Right hindlimb (tissue), 1 donor: ENCODE results near the gene ATP6V0E1.

Experiments used
- DNase-seq: peaks from one replicate; pipeline ENCODE4 v3.0.0-alpha.2; 2018

The ATP6V0E1 gene

DNA sequence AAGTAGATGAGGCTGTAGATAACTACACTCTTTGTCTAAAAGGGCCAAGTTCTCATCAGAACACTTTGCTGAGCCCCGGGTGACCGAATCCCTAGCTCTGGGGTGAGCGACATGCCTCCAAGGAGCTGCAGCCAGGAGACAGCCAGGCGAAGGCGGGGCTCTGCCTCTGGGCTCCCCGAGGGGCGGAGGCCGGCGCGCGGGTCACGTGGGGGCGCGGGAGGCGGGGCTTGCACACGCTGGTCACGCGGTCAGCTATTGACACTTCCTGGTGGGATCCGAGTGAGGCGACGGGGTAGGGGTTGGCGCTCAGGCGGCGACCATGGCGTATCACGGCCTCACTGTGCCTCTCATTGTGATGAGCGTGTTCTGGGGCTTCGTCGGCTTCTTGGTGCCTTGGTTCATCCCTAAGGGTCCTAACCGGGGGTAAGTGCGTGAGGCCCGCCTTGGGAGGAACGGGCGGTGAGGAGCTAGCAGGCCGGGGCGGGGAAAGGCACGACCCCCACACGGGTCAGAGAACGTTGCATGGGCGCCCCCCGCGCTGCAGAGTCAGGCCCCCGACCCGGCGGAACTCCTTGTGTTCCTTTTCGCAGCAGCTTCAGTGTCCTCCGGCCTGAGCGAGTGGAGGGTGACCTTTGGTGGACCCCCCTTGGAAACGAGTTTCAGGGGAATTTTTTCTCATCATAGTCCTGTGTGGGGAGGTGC lies at the start of gene ATP6V0E1:
ATP6V0E1 (plus strand) TSS at position 230 of the 702 bp plus-strand sequence; CDS start at position 320, 90 bp downstream.
- peak; percentile 97 for DNase-seq

DNA sequence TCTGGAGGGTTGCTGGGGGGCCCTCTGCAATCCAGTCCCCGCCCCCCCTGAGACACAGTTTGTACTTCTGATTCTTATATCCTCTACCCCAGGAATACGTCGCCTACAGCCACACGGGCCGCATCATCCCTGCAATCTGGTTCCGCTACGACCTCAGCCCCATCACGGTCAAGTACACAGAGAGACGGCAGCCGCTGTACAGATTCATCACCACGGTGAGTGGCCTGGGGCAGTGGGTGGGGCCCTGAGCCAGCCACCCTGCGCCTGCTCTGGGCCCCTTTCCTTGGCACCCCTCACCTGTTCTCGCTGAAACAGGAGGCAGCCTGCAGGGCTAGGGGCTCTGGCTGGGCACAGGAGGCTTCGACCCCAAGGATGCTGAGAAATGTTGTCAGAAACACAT lies 48.5 kb upstream of the ATP6V0E1 start:
- no peak for DNase-seq

DNA sequence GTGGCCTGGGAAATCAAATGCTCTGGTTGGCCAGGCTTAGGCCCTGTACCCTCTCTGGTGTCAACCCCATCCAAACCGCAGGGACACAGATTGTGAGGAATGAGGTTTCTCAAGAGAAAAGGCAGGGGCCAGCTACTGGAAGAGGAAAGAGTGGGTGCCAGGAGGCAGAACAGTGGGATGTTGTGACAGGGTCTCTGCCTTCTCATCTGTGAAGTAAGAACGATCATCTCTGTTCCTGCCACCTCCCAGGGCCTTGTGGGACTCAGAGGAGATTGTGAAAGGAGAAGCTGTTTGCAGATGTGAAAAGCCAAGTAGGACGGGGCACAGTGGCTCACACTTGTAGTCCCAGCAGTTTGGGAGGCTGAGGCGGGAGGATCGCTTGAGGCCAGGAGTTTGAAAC lies 47.2 kb upstream of the ATP6V0E1 start:
- no peak for DNase-seq

DNA sequence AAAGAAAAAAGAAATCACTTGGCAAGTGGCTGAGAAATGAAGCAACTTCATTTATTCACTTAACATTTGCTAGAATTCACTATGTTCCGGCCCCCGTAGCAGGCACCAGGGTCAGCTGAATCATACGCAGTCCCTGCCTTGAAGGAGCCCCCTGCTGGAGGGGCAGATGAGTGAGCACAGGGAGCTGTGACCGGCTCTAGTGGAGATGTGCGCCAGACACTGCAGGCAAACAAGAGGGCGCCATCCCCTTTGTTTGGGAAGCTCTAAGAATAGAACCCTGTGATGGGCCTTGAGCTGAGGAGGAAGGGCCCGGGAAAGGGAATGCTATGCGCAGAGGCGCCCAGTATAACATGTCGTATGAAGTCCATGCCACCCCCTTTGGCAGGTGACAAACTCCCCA lies 44.5 kb upstream of the ATP6V0E1 start:
- no peak for DNase-seq

DNA sequence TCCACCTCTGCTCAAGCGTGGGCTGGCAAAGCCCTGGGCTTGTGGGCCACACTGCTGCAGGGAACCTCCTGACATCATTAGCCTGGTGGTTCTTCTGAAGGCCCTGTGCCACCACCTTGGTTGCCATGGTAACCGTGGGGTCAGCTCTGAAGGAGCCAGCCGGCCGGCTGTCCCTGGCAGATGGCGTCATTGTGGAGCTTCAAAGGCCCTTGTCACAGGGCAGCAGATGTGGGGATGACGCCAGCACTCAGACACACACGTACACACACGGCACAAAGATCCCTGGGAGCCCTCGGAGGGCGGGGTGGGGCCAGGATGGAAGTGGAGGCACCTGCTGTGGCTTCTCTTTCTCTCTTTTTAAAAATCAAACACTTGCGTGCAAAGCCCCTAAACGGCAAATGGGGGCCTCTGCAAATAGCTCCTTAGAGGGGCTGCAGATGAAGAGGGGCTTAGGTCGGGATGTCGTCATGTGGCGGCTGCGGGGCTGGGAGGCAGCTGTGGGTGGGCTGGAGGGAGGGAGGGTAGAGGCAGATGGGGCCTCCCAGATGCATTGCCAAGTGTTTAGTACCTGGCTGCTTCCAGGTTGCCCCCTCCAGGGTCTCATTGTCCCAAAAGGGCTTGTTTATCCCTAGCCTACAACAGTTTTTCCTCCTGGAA lies 43.8 kb upstream of the ATP6V0E1 start:
- DNase-seq, result peak; percentile 65

DNA sequence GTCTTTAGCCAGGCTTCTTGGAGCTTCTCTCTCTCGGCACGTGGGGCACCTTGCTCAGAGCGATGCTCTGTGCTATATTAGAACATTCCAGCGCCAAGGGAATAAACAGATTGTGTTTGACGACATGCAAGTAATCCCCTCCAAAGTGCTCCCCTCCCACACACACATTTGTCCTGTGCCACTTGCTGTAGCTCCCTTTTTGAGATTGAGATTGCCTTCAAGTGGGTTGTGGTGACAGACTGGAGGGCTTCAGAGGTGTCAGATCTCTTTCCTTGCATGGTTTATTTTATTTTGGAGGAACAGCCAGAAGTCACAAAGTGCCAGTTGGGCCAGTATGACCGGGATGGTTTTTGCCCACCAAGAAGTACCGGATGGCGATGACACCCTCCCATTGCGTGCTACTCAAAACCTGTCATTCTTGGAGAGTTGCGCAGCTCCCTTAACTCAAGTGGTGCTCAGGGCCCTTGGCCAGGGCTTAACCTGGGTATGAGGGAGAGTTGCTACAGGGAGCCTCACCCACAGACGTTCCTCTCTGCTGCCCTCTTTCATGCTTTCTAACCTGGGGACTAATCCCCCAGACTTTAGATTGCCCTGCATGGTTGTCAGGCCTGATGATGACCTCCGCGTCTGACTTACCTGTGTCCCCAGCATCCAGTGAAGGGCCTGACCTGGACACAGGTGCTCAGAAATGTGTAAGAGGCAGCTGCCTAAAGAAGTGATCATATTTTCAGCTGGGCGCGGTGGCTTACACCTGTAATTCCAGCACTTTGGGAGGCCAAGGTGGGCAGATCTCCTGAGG lies 43.1 kb upstream of the ATP6V0E1 start:
- DNase-seq, result no peak

DNA sequence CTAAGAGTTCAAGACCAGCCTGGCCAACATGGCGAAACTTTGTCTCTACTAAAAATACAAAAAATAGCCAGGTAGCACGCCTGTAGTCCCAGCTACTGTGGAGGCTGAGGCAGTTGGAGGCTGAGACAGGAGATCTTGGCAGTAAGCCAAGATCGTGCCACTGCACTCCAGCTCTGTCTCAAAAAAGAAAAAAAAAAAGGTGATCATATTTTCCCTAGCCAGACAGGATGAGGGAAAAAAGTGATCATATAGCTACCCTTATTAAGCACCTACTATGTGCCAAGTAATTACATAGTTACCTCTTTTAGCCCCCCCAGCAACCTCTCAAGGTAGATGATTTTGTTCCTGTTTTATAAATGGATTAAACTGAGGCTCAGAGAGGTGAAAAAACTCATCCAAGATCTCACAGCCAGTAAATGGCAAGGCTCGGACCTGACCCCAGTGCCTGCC lies 42.5 kb upstream of the ATP6V0E1 start:
- DNase-seq, result no peak

DNA sequence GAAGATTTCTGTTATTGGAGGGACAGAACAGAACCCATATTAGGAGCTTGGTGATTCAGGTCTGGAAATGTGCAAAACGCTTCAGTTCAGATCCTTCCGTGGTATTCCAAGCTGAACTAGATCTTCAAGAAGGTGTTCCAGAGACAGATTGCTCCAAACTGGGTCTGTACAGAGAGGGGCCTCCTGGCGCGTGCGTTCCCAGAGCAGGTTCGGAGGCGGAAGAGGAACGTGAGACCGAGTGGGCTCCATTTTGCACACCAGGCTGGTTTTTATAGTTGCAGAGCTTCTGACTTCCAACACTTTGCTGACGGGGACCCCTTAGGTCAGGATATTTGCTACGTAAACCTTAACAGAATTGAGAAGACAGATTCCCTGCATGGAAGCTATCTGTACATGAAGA lies 41.0 kb upstream of the ATP6V0E1 start:
- DNase-seq, result no peak

DNA sequence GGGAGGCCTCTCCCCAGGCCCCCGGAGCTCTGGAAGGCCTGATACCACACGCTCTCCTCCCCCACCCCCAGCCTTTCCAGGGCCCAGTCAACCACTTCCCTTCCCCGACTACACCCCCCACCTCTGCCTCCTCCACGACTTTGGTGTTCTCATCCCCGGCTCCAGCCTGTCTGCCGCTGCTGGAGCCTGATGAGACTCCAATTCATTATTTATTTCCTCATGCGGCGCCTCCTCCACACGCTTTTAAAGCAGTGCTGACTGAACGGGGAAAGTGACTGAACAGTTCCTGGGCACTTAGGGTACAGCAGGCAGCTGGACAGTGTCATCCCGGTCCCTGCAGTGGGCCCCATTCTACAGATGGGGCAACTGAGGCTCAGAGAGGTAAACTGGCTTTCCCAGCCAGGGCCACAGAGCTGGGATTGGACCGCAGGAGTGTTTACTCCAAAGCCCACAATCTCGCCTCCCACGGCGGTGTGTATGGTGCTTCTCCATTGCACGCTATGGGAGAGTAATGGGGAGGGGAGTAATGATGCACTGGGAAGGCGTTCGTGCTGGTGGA lies 40.2 kb upstream of the ATP6V0E1 start:
- DNase-seq, result peak; percentile 67

DNA sequence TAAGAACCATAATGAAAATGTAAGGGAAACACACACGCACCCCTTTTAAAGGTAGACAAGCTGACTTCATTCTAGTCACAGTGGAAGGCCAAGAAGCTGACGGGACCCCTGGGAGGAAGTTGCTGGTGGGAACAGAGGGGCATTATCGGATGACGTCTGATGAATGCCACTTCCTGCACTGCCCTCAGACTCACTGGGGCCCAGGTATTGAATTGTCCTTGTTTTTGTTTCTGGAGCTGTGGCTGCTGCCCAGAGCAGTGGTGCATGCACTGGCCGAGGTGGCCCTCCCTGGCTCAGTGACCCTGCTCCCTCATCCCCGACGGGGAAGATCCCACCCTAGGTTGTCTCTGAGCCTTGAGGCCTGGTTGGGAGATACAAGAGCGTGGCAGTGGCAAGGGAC lies 39.7 kb upstream of the ATP6V0E1 start:
- no peak for DNase-seq

DNA sequence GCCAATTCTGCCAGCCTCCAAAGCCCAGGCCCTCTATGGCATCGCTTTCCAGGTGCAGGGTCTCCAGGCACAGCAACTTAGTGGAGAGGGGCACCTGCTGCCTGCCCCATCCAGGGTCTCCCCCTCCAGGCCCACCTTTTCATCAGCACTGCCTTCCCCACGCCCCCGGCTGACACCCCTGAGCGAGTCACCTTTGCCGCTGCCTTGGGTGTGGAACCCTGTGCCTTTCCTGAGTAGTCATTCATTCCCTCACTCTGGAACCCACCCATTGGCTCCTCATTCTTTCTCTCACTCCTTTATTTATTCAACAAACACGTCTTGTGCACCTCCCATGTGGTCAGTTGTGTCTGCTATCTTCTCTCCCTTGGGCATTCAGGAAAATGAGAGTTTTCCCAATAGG lies 38.8 kb upstream of the ATP6V0E1 start:
- DNase-seq, result no peak

DNA sequence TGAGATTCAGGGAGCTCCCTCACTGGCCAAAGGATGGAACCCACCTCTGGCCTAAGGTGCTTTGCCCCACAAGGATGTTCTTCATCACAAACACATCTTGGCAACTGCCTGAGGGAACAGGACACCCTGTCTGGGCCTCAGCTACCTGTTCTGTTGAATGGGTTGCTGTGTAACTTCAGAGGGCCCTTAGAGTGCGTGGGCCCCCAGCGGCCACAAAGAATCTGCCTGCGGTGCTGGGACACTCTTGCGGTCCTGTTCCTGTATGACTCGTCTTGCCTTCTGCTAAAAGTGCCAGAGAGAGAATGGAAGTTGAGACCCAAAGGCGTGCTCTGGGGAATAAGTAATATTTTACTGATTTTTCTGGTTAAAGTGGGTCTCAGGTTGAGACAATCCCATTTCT lies 38.4 kb upstream of the ATP6V0E1 start:
- DNase-seq, result no peak

DNA sequence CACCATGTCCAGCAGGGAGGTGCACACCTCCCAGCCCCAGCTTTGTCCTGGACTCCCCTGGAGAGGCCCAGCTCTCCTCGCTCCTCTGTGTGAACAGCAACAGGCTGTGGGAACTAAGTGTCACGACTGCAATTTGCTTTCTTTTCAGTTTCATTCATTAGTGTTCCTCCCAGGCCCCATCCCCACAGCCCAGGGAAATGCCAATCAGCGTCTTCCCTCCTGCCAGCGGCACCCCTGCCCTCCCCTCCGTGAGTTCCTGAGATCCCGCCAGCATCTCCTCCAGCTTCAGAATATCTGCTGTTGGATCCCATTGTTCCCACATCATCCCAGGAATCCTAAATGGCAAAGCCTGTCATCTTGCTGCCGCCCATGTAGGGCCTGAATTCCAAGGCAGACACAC lies 37.4 kb upstream of the ATP6V0E1 start:
- no peak for DNase-seq

DNA sequence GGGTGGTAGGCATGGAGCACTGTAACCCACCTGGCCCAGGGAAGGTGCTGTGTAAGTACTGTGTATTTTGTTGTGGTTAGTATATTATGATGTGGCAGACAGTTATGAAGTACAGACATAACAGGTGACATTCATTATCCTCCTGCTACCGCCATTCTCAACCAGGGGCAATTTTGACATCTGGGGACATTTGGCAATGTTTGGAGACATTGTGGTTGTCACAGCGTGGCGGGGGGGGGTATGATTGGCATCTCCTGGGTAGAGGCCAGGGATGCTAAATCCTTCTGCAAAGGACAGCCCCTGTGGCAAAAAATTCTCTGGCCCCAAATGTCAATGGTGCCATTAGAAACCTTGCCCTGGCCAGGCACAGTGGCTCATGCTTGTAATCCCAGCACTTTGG lies 34.1 kb upstream of the ATP6V0E1 start:
- no peak for DNase-seq

DNA sequence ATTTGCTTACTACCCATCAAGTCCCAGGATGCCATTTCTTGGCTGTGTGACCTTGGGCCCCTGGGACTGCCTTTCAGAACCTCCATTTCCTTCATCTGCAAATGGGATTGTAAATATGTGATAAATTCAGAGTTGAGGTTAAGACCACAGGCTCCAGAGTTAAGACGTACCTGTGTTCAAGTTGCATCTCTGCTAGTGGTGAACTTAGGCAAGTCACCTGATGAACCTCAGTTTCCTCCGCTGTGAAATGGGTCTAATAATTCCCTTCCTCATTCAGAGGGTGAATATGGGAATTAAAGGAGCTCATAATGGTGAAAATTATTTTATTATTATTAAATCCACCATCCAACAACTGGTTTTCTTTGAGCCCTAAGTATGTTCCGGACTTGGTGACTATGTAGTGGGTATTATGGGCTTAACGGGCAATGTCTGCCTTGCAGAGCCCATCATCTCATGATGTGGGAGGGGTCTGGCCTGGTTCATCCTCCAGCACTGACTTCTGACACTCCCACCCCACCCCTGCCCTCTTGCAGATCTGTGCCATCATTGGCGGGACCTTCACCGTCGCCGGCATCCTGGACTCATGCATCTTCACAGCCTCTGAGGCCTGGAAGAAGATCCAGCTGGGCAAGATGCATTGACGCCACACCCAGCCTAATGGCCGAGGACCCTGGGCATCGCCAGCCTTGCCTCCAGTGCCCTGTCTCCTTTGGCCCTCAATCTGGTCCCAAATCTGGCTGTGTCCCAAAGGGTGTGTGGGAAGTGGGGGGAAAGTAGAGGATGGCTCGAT lies 33.2 kb upstream of the ATP6V0E1 start:
- DNase-seq, result no peak

DNA sequence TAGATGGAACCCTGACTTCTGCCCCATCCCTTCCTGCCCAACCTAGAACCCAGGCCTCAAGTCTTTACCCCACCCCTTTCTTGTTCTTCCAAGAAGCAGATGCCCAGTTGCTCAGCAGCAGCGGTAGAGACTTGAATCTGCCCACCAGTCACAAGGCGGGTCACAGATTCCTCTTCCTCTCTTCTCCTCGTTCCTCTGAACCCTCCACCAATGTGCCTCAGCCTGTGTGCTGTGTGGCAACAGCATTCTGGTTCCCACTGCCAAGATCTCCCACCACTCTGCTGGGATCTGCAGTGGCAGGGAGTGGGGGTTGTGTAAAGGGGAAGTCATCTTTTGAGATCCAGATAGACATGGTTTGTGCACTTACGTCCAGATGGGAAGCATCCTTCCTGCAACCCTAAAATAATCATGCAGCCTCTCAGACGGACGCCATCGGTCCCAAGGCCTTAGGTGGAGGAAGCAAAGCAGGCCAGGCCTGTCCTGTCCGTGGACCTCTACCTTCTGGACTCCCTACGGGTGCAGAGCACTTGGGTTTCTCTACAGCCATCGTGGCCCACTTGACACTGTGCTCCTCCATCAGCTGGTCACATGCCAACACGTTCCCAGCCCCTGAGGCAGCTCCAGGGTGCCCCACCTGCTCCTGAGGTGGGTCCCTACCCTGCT lies 32.1 kb upstream of the ATP6V0E1 start:
- no peak for DNase-seq

DNA sequence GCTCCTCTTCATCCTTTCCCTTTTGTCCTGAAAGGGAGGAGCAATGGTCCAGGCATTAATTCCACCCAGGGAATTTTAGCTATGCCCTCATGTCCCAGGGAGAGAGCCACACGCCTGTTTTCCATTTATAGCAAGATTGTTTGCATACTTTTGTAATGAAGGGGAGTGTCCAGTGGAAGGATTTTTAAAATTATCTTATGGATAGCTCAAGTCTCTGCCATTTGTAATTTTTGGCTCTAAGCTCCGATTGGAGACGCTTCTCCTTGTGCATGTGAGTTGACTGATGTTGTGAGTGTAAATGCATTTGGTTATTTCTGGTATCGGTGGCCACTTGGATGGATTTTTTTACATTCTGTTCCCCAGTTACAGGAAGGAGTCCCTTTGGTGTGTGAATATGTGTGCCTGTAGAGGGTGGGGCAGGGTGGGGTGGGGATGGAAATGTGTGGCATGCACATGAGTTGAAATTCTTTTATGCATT lies 31.5 kb upstream of the ATP6V0E1 start:
- DNase-seq, result no peak

DNA sequence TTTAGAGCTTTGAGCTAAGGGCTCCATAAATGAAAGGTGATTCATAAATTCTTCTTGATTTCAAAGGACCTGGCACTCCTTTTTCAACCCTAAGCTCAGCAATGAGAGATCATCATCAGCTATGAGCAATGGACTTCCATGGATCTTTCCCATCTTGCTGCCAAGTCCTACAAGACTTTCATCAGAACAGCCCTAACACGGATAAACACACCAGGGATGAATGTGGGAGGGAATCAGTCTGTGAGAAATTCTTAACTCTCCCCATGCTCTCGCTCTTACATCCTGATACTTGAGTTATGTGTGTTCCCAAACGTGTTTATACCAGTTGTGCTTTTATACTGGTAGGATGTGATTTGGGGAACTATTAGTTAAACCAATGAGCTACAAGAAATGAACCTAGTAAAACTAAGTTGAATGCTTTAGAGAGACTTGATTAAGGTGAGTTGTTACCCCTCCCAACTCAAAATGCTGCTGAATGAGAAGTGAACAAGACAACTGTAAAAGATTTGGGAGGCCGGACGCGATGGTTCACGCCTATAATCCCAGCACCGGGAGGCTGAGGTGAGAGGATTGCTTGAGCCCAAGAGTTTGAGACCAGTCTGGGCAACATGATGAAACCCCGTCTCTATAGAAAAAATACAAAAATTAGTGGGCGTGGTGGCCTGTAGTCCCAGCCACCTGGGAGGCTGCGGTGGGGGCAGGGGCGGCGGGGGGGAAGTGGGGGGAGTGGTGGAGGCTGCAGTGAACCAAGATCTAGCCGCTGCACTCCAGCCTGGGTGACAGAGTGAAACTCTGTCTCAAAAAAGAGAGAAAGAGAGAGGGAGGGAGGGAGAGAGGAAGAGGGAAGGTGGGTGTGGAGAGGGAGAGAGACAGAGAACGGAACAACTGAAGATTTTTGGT lies 29.5 kb upstream of the ATP6V0E1 start:
- no peak for DNase-seq

DNA sequence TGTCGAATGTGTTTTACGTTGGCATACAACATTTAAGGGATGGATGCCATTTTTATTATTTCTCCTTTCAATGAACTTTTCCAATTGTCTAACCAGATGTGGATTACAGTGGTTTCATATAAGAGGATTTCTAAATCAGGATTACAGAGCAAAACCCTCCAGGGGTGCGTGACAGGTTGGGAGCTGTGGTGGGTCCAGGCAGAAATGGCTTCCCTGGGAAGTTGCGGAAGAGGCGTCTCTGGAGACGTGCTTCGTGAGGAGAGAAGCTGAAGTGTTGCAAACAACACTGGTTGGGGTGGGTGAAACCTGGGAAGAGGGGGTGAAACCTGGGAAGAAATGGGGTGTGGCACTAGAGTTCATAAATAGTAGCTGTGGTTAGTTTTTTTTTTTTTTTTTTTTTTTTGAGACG lies 28.8 kb upstream of the ATP6V0E1 start:
- DNase-seq, result no peak

DNA sequence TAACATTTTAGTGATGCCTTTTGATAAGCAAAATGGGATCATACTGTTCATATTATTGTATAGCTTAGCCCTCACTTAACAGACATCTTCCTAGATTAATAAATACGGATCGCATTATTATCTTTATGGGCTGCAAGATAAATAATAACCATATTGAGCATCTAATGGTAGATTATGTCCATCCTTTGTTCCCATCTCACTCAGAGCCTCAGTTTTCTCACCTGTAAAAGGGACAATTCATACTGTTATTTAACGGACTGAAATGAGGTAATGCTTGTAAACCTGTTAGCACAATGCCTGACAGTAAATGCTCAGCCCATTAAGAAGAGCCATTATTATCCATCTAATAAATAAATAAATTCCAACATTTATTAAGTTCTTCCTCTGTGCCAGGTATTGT lies 27.3 kb upstream of the ATP6V0E1 start:
- no peak for DNase-seq

DNA sequence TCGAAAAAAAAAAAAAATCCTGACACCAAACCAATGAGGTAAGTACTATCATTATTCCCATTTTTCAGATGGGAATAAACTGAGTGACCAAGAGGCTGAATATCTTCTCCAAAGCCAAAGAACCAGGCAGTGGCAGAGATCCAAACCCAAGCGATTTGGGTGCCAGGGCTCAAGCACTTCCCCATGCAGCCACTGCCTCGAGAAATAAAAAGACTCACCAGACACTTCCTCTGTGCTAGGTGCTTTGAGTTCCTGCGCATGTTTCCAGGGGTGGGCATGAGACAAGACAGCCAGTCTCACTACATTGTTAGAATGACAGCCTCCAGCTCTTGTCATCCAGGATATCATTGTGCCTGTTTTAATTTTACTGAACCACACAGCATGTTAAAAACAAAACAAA lies 26.6 kb upstream of the ATP6V0E1 start:
- no peak for DNase-seq
